Duodenal mucosa (tissue), 2 donors: ENCODE data around the gene ART5.

Experiments used
- H3K27ac ChIP-seq: one replicate; pipeline ENCODE4 v1.7.0; 2013; ENCODE audit warnings: low read depth, low read length
- H3K27me3 ChIP-seq, 2 donors: one replicate each; pipeline ENCODE4 v1.7.0; 2013; ENCODE audit warnings: low read length in 2 of 2, control low read depth in 1 of 2; ENCODE audit not compliant: insufficient read depth in 2 of 2, control insufficient read depth in 1 of 2
- H3K36me3 ChIP-seq, 2 donors: one replicate each; pipeline ENCODE4 v1.7.0; 2013; ENCODE audit warnings: low read length in 2 of 2, control low read depth in 1 of 2; ENCODE audit not compliant: insufficient read depth in 2 of 2, control insufficient read depth in 1 of 2
- H3K4me1 ChIP-seq, 2 donors: one replicate each; pipeline ENCODE4 v1.7.0; 2013; ENCODE audit warnings: low read length in 2 of 2, control low read depth in 1 of 2; ENCODE audit not compliant: insufficient read depth in 2 of 2, control insufficient read depth in 1 of 2
- H3K4me3 ChIP-seq, 2 donors: one replicate each; pipeline ENCODE4 v1.7.0; 2013; ENCODE audit warnings: low read length in 2 of 2, low read depth in 1 of 2
- H3K9ac ChIP-seq, 2 donors: one replicate each; pipeline ENCODE4 v1.7.0; 2013; ENCODE audit warnings: low read length in 2 of 2, low read depth in 1 of 2
- H3K9me3 ChIP-seq, 2 donors: one replicate each; pipeline ENCODE4 v1.7.0; 2013; ENCODE audit warnings: low read length in 2 of 2, control low read depth in 1 of 2; ENCODE audit not compliant: control insufficient read depth in 1 of 2

Gene ART5

GRCh38 chr11:3641191-3641590, 601 bp downstream of the ART5 start:
- H3K4me3 ChIP-seq, result no peak overlapping the region
- peaks cover 8 to 14% of the 10 kb centered on the region in 2 donors for H3K4me1 ChIP-seq
- peaks cover 3 to 10% of the 10 kb centered on the region in 2 donors for H3K27me3 ChIP-seq
- H3K9me3 ChIP-seq, result no peaks in the 10 kb centered on the region
- no peak overlapping the region for H3K27ac ChIP-seq
- no peaks in the 10 kb centered on the region for H3K36me3 ChIP-seq
- no peak overlapping the region for H3K9ac ChIP-seq

GRCh38 chr11:3639841-3640240, 2.0 kb downstream of the ART5 start:
- no peaks in the 10 kb centered on the region for H3K9me3 ChIP-seq
- H3K4me1 ChIP-seq, result peaks cover 8 to 13% of the 10 kb centered on the region in 2 donors
- no peak overlapping the region for H3K4me3 ChIP-seq
- H3K27ac ChIP-seq, result no peak overlapping the region
- H3K36me3 ChIP-seq, result no peaks in the 10 kb centered on the region
- peaks cover 0 to 5% of the 10 kb centered on the region in 2 donors for H3K27me3 ChIP-seq
- no peak overlapping the region for H3K9ac ChIP-seq

GRCh38 chr11:3638513-3638912, 3.3 kb downstream of the ART5 start:
- no peaks in the 10 kb centered on the region for H3K36me3 ChIP-seq
- H3K27ac ChIP-seq, result no peak overlapping the region
- H3K4me3 ChIP-seq, result no peak overlapping the region
- no peaks in the 10 kb centered on the region for H3K9me3 ChIP-seq
- H3K4me1 ChIP-seq, result peaks cover 8 to 11% of the 10 kb centered on the region in 2 donors
- no peak overlapping the region for H3K9ac ChIP-seq
- H3K27me3 ChIP-seq, result peaks cover 0 to 5% of the 10 kb centered on the region in 2 donors

DNA sequence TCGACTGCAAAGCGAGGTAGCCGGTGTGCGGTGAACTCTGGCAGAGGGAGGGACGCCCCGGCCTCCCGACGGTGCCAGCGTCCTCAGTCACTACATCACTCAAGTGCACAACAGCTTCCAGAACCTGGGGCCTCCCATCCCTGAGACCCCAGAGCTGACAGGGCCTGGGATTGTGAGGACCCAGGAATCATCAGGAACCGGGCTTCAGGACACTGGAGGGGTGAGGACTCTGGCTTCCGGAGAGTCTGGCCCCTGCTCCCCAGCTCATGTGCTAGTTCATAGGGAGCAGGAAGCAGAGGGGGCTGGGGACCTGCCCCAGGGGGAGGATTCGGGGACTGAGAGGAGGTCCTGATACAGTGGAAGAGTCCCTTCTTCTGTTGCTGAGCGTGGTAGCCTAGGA, 4.6 kb downstream of the ART5 start:
- Histone ChIP-seq H3K4me1 (no peaks in the 10 kb centered on the region), H3K27me3 (no peaks in the 10 kb centered on the region), H3K27ac (no peak overlapping the region), H3K36me3 (no peaks in the 10 kb centered on the region), H3K4me3 (no peak overlapping the region), H3K9ac (no peak overlapping the region), H3K9me3 (no peaks in the 10 kb centered on the region)

DNA sequence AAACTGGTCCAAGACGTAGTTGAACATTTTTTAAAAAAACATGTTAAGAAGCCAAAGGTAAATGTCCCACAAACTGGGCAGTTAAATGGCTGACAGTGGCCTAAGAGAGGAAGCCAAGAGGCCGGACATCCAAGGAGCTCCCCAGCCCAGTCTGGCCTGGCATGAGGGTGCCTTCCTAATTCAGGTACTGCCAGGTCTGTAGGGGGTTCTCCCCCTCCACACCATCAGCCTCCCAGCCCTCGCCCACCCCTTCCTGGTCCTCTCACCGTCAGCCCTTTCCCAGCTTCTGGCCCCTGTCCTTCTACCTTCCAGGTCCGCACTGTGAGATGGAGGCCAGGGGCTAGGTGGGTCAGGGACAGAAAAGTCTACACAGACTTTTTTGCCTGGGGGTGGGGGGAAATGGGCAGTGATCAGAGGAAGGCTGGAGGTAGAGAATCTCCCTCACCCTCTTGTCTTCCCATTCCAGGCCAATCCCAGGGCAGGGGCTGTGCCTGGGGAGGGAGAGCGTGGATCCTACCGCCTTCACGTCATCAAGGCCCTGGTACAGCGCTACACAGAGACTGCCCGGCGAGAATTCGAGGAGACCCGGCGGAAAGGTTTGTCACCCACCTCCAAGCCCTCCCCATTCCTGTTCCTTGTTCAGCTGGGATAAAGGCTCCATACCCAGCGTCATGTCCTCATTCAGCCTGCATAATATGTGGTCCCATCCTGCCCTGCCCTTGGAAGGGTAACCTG, 6.0 kb downstream of the ART5 start:
- no peaks in the 10 kb centered on the region for H3K4me1 ChIP-seq
- no peak overlapping the region for H3K4me3 ChIP-seq
- no peak overlapping the region for H3K27ac ChIP-seq
- no peaks in the 10 kb centered on the region for H3K36me3 ChIP-seq
- H3K27me3 ChIP-seq, result no peaks in the 10 kb centered on the region
- H3K9ac ChIP-seq, result no peak overlapping the region
- H3K9me3 ChIP-seq, result no peaks in the 10 kb centered on the region

DNA sequence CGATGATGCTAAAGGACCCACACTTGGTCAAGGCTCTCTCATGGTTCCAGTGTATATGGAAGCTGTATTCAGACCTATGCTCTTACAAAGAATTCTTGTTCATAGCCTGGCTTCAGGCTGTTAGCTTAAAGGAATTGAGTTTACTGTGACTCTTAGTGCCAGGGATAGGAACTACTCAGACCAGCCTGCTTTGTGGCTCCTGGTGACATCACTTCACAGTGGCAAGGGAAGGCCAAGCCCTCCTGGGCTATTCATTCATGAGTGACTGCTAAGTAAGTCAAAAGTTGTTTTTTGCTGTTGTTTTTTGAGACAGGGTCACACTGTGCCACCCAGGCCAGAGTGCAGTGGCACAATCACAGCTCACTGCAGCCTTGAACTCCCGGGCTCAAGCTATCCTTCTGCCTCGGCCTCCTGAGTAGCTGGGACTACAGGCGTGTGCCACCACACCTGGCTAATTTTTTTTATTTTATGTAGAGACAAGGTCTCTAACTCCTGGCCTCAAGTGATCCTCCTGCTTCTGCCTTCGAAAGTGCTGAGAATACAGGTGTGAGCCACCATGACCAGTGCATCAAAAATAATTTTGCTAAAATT, 9.6 kb downstream of the ART5 start:
- Histone ChIP-seq H3K36me3 (no peaks in the 10 kb centered on the region), H3K27me3 (no peaks in the 10 kb centered on the region), H3K27ac (no peak overlapping the region), H3K9me3 (no peaks in the 10 kb centered on the region), H3K9ac (no peak overlapping the region), H3K4me3 (no peak overlapping the region), H3K4me1 (no peaks in the 10 kb centered on the region)

- no peaks in the 10 kb centered on the region for H3K27me3 ChIP-seq
- H3K4me1 ChIP-seq, result no peaks in the 10 kb centered on the region
- no peak overlapping the region for H3K27ac ChIP-seq
- no peaks in the 10 kb centered on the region for H3K36me3 ChIP-seq
- no peak overlapping the region for H3K4me3 ChIP-seq
- H3K9ac ChIP-seq, result no peak overlapping the region
- no peaks in the 10 kb centered on the region for H3K9me3 ChIP-seq
These were observed 10.5 kb downstream of the ART5 start for GRCh38 chr11:3631331-3631730.

DNA sequence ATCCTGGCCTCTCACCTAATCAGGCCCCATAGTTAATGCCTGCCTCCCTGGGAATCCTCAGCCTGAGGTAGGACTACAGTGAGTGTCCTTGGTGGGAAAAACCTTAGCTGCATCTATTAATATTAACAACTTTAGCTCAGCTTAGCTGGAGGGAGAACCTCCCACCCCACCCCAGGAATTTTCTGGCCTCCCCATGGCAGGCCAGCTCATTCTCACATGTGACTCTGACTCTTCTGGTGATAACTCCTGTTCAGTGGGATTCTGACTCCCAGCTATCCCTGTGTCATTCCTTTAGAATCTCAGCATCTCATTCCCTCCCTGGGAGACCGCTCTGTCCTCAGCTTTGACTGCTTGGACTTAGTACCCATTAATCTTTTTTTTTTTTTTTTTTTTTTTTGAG, 14.5 kb downstream of the ART5 start:
- H3K9ac ChIP-seq, result no peak overlapping the region
- H3K27me3 ChIP-seq, result no peaks in the 10 kb centered on the region
- no peak overlapping the region for H3K4me3 ChIP-seq
- no peak overlapping the region for H3K27ac ChIP-seq
- H3K9me3 ChIP-seq, result no peaks in the 10 kb centered on the region
- no peaks in the 10 kb centered on the region for H3K36me3 ChIP-seq
- H3K4me1 ChIP-seq, result no peaks in the 10 kb centered on the region

GRCh38 chr11:3626250-3626960, 15.4 kb downstream of the ART5 start:
- Histone ChIP-seq H3K27ac (no peak overlapping the region), H3K4me1 (no peaks in the 10 kb centered on the region), H3K9ac (no peak overlapping the region), H3K4me3 (no peak overlapping the region), H3K36me3 (no peaks in the 10 kb centered on the region), H3K27me3 (no peaks in the 10 kb centered on the region), H3K9me3 (no peaks in the 10 kb centered on the region)

- H3K9me3 ChIP-seq, result no peaks in the 10 kb centered on the region
- H3K4me3 ChIP-seq, result no peak overlapping the region
- no peaks in the 10 kb centered on the region for H3K36me3 ChIP-seq
- H3K27ac ChIP-seq, result no peak overlapping the region
- H3K4me1 ChIP-seq, result no peaks in the 10 kb centered on the region
- H3K27me3 ChIP-seq, result no peaks in the 10 kb centered on the region
- no peak overlapping the region for H3K9ac ChIP-seq
These were observed 17.9 kb downstream of the ART5 start for GRCh38 chr11:3623767-3624458.
